Left forelimb (tissue), 1 donor: ENCODE data around the gene LDB2.

Source experiments
- DNase-seq: peaks from one replicate; pipeline ENCODE4 v3.0.0-alpha.2; 2018; ENCODE audit warnings: low spot score

LDB2 gene

DNA sequence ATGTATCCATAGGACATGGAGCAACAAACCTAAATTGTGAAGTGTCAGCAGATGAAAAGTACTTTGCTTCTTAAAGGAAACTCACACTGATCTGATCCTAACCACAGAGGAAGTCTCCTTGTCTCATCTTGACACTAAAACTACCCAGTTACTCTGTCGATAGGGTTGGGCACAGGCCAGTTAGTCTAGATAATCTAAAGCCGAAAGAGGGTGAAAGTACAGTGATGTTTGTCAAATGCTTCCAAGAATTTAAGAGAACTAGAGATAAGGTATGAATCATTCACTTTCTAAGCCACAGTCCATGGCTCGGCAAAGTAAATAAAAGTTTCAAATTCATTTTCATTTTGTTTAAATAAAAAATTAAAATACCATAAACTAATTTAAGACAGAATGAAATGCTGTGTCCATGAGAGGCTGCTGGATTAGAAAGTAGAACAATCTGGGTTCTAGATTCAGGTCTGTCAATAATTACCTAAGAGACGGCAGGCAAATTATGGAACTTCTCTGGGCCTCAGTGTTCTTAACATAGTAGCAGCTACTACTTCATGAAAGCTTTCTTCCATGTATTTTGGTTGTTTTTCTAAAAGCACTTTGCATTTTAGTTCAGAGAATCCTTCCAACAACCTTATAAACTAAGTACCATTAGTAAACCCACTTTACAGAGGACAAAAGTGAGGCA is 176.7 kb downstream of the LDB2 start:
- no peak for DNase-seq

DNA sequence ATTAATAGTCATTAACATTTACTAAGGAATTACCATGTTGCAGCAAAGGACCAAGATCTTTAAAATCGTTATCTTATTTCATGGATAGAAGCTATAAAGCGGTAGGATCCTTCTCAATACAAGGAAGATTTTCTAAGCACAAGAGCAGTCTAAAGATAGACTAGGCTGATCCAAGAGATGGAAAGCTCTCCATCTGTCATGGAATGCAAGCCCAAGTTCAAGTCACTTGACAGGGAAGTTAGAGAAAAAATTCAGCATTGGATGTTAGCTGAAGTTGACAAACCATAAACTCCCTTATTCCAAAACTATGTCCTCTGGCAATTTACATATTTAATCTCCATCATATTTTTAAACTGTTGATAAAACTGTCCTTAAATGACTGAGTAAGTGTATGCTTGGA is 177.7 kb downstream of the LDB2 start:
- no peak for DNase-seq

DNA sequence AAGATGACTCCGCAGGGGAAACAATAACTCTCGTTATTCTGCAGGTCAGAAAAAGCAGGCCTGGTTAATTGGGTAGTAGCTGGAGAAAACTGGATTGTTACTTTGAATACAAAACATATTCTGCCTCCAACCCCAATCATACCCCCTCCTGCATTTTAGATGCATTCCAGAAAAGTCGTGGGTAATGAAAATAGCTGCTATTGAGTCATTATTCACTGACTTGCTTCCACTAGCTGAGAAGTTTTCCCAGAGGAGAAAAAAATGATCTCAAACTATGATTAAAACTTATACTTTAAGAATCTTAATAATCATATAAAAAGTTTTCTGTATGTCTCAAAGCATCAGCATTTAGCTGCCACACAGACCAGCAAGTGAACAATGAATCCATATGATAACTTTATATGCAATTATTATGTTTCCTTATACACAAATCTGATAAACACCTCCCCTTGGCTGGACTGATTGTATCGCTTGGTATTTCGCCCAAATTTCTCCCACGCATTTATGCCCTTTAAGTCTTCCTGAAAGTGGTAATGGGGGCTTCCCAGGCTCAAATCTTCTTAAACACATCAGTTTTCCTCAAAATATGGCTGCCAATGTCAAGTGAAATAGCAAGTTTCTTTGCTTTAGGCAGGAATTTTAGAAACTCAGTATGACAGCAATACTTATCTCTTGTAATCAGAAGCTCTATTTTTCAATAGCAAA is 181.0 kb downstream of the LDB2 start:
- DNase-seq: no peak

DNA sequence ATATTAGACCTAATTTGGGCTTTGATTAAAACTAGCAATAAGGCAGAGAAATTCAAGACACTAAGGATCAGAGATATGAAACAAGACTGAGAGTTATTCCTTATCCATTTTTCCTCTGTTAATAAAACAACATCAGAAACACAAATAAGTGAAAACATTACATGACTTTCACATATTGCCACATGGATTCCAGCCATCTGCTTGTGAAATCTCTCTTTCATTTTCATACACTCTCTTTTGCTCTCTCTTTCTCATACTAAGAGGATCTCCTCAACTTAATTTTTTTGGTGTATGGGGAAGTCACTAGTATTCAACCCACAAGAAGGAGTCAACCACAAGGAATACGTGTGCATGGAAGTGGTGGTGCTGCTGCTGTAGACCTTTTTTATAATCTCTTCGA is 183.0 kb downstream of the LDB2 start:
- DNase-seq: no peak

DNA sequence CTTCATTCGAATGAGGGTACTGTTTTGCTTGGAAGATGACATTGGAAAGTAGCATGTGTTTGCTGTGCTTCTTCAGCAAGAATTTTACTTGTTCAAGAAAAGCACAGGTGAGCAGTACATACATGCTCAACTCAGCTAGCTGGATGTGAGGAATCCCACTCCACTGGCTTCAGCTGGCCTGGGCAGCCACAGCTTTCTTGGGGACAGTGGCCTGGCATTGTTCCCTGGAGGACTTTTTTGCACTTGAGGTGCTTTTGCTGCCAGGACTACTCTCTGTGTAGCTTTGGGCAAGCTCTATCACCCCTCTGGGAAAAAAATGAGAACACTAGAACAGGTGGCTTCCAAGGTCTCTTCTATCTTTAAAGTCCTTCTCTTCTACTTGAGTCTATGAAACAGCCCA is 184.3 kb downstream of the LDB2 start:
- DNase-seq: no peak

DNA sequence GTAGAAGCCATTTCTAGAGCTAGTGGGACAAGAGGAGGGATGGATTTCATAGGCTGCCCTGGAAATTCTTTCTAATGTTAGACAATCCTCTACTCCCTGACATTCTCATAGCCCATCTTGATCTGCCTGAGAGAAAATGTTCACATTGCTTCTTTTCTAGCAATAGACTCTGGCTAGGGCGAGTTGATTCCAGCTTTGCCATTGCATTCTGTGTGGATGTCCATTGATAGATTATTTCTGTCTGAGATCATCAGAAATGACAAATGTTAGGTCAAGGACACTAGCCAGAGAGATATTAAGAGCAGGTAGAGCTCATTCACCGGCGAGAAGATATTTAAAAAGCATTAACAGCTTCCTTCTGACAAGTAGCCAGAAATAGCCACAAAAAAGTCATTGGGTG is 184.7 kb downstream of the LDB2 start:
- no peak for DNase-seq

DNA sequence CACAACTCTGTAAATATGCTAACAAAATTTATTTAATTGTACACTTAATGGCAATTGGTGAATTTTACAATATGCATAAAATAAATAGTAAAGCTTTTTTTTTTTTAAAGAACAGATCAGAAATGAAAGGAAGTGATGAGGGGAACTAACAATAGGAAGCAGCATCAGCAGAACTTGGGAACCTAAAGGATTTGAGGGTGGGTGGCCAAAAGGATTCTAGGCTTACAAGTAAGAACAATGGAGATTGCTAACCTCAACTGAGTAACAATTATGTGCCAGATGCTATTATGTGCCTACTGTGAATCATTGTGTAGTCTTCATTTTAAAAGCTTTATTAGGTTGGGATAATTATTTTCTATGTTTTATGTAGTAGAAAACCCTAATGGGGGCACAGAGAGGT is 185.2 kb downstream of the LDB2 start:
- DNase-seq: no peak

DNA sequence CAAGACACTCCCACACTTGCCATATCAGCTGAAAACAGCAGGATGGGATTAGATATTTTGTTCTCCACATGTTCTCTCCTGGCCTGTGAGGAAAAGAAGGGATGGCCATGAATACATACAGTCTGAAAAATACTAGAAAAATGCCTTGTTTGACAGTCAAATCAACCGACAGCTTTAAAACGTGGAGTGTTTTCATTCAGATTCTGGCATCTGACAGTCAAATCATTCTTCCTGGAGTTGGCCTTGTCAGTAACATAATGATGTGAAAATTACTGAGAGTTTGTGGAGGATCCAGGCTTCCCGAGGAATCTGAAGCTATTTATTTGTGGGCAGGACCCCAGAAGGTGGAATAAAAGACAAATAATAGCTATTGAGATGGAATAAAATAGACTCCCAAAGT is 188.2 kb downstream of the LDB2 start:
- no peak for DNase-seq

DNA sequence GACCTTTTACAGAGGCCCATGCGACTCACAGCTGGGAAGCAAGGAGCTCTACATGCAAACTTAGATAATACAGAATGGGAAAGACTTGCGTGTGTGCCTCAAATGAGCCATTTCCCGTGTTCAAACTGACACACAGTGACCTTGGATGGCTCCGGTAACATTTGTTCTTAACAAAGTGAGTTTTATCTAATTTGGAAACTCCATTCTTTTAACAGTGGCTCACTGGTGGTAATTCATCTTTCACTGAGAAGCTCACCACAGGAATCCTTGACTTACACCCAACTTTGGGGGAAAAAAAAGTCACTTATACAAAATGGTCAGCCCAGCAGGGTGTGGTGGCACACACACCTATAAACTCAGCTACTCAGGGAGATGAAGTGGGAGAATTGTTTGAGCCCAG is 190.6 kb downstream of the LDB2 start:
- DNase-seq: no peak

DNA sequence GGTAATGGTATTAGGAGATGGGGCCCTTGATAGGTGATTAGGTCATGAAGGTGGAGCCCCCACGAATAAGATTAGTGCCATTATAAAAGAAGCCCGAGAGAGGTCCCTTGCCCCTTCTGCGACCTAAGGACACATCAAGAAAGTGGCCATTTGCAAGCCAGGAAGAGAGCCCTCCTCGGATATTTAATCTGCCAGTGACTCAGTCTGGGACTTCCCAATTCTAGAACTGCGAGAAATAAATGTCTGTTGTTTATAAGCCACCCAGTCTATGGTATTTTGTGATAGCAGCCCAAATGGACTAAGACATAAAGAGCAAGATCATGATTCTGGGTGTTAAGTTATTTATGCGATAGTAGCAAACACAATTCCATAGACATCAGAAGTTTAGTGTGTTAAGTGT is 192.2 kb downstream of the LDB2 start:
- DNase-seq: no peak

DNA sequence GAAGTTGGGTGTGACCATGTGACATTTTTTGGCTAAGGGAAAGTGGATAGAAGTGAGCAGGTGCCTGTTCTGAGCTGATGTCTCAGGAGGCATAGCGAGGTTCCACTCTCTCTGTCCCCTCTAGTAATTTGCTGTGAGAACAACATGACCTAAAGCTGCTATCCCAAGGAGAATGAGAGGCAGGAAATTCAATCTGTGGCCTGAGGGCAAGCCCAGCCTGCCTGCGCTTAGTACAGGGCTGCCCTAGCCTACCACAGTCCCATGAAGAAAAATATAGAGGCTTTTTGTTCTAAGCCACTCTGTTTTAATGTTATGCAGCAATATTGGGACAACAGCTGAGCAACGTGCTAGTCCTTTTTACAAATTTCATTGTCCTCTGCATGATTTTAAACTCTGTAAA is 193.1 kb downstream of the LDB2 start:
- no peak for DNase-seq

DNA sequence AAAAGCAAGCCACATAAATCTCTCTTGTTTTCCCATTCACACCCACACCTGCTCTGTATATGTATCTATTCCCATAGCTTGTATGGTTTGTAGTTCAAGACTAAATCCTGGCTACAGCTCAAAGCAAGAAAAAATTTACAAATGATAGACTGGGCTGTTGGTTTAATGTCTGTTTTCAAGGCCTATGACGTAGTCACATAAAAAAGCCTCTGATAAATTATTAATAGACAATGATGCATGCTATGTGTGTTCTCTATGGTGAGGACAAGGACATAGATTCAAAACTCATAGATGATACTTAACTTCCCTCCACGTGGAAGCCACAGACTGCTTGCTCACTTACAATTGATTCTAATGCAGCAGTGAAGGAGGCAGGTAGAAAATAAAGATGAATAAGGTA is 194.0 kb downstream of the LDB2 start:
- DNase-seq: no peak

DNA sequence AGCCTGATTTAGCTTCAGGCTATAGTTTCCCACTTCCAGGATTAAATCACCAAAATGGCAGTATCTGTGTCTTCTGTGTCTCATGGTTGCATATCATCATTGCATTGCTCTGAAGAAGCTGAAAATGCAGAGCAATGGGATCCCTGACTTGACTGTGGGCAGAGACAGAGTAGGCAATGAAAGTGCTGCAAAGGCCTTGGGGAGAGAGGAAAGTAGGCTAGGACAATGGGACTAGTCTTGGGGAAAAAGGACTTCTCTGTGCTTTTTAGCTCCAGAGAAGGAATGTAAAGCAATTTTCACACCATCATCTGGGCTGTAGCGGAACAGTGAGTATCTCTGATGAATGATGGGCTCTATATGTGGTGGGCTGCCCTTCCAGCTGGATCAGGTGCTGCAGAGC is 202.5 kb downstream of the LDB2 start:
- DNase-seq: no peak

DNA sequence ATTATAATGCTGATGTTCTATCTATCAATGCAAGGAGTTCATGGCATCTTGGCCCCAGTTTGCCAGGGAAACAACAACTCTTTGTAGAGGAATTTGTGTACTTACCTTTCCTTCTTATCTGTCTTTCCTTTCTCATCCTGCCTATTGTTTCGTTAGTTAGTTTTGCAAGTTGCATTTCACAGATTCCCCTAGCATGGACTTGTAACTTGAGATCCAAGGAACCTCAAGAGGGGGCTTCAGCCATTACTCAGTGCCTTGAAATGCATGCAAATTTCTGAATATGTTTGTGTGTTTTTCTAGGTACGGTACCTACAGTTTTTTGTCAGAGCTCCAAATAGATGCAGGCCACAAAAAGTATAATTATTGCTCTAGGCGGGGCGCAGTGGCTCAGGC is 203.6 kb downstream of the LDB2 start:
- DNase-seq: no peak

DNA sequence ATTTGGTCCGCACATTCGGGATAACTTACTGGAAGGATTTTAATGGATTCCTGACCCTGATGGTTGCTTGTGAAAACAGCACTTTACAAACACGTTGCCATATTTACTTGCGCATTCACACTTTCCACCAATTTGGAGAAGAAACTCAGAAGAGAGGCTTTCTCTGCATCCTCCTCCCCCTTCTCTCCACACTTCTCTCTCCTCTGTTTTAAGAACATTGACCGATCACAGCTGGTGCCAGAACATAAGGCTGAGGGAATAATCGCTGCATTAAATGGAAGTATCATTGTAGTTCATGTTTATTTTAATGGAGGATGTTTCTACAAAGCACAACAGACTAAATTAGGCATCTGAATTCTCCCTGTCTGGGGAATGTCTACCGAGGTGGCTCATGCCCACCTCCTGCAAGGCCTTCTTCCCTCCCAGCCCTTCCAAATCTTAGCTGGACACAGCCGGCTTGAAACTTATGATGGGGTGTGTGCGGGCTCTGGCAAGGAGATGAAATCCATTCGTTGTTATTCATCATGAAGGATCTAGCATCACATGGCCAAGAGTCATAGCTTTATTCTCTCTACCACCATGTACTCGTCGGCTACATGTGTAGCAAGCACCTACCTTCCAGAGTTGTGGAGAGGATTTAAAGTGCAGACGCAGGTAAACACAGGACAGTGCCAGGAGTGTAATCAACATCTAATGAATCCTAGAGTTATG is 204.1 kb downstream of the LDB2 start:
- DNase-seq: no peak

DNA sequence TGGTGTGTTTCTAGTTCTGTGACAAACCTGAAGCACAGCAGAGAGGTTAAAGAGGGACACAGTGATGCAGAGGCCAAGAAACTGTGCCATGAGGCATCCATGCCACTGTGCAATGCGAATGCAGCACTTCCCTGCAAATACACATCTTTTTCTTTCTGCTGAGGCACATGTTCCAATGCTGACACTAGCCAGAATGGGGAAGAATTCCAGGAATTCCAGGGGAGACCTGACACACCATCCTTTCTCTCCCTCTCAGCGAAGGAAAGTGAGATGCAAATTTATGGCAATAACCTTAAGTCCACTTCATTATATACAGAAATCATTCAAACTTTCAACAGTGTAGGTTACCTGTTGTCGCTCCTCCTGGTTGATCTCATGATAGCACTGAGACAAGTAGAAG is 204.8 kb downstream of the LDB2 start:
- no peak for DNase-seq

DNA sequence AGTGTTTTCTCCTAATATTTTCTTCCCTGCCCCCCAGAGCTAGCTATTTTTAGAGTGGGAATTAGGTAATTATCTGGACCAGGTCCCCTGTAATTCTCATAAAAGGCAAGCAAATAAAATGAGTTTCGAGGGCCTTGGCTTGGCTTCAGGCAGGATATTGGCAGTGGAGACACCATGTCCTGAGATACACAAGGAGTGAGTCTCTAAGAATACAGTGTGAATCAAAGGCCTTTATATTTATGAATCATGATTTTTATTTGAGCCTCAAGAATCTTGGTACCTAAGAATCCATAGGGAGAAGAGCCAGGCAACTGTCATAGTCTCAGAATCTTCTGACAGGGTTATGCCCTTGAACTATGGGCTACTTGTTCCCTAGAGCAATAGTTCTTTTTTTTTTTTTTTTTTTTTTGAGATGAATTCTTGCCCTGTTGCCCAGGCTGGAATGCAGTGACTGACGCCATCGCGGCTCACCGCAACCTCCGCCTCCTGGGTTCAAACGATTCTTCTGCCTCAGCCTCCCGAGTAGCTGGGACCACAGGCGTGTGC is 205.4 kb downstream of the LDB2 start:
- no peak for DNase-seq

DNA sequence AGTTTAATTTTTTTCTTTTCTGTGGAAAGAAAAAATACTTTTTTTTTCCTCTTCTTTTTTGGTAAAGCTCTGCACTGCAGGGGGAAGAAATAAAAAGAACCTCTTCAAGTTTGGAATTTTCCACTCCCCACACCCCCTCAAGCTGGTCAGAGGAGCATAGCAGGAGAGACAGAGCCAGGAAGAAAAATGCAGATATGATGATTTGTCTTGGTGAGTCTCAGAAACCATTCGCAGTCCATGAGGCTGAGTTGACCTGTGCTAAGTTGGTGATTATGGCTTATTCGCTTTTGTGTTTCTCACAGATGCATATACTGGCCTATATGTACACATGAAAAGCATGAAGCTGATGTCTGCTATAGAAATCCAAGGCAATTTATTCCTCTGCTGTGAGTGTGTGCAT is 205.9 kb downstream of the LDB2 start:
- no peak for DNase-seq

DNA sequence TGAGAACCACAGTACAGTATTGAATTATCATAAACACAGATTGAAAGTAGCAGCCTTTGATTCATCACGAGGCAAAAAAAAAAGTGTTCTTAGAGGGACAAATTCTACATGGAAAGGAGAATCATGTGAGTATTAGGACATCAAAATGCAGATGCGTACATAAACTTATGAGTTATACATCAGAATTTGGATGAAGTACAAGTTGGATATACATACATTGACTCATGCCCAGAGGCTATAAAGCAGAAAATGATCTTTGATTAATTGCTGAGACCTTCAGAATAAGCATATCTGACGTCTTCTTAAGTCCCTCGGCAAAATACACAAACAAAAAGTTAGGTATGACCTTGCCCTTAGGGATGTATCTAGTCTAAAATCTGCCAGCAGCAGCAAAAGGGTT is 206.4 kb downstream of the LDB2 start:
- no peak for DNase-seq

DNA sequence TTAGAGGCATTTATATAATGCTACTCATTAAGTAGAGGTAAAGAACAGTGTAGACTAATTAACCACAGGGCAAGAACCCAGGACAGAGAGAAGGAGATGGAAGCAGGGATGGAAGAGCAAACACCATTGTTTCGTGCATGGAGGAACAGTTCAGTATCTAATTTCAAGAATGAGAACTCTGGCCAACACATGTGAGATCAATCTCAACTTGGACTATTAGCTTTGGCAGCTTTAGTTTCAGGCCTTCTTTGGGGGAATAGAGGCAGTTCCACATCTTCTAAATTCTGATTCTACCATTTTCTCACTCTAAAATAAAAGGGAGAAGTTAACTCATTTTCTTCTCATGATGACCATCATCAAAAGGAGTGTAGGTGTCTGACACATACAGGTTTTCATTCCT is 207.0 kb downstream of the LDB2 start:
- no peak for DNase-seq

DNA sequence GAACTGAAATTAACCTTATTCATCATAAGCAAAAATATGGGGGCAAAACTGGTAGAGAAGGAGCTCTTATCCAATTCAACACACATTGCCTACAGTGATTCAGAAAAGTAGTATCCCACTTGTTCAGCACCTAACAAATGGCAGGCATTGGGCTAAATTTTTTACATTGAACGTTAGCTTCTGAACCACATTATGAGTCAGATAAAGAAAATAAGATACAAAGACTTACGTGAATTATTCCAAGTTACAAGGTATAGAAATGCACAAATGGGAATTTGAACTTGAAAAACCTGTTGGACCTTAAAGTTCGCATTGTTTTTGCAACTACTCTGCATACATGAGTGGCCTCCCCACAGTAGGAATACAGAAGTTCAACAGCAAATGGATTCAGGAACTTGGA is 210.6 kb downstream of the LDB2 start:
- no peak for DNase-seq

DNA sequence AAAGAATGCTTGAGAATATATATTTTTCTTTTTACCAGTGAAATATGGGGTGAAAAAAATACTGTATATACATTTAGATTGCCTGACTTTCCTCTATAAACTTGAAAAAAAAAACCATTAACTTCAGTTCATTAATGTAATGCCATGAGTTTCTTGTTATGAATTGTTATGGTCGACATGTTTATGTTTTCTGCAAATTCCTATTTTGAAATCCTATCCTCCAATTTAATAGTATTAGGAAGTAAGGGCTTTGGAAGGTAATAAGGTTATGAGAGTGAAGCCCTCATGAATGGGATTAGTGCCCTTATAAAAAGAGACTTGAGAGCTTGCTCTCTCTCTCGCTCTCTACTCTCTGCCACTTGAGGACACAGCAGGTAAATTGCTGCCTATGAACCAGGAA is 211.4 kb downstream of the LDB2 start:
- DNase-seq: no peak

DNA sequence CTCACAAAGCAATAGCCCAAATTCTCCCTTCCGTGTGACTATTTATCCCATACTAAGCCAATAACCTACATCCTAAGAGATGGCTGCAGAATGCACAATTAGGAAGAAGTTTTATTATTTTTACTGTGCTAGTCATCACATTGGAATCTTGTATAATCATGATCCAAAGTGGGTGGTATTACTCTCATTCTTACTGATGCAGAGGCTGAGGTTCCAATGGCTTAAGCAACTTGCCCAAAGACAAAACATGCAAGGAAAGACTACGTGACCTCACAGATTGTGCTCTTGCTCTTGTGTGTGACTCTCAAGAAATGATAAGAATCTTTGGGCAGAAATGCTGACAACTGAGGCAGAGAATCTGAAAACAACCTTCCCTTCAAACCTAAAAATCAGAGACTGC is 212.2 kb downstream of the LDB2 start:
- no peak for DNase-seq
